Panc1 (cell line): ENCODE results near the gene GOLGA8A. TPM values are rescaled to one million over a fixed set of nuclear protein-coding genes. Genes with fewer than 3 reads are reported as not detected.

Experiments
- ATAC-seq: fragments of 200-7000 bp; cut with Tn5 transposase; 2 replicates; pipeline ENCODE4 v1.9.1; 2020; ENCODE audit warnings: mild to moderate bottlenecking, moderate library complexity
- BruUV-seq: library from RNA; stranded (reverse); fragments of 400-500 nt; replicated peaks from 2 replicates; lab custom pipeline; 2021; lab: Mats Ljungman, UMichigan
- CTCF ChIA-PET: fragments of 300-600 bp; sonication (Branson Sonifier 250); formaldehyde crosslinking; loops from one replicate; lab custom pipeline; 2022; ENCODE audit warnings: antibody characterized with exemption; lab: Charles Lee
- POLR2A ChIA-PET: fragments of 300-600 bp; sonication (Branson Sonifier 250); formaldehyde crosslinking; loops from one replicate; lab custom pipeline; 2022; ENCODE audit warnings: antibody characterized with exemption; lab: Charles Lee
- DNase-seq: peaks from one replicate; pipeline ENCODE4 v3.0.0-alpha.2; 2010; ENCODE audit warnings: low read depth, low spot score
- H3K27ac ChIP-seq: 2 replicates; pipeline ENCODE4 v1.5.1; 2011; ENCODE audit warnings: mild to moderate bottlenecking, low read length, inconsistent platforms
- H3K27me3 ChIP-seq: fragments of 200-500 bp; sonication (Bioruptor generic); 2 replicates; pipeline ENCODE4 v1.6.0; 2014; ENCODE audit warnings: low read length, inconsistent platforms; ENCODE audit not compliant: control insufficient read depth, insufficient read depth
- H3K36me3 ChIP-seq: fragments of 200-500 bp; sonication (Bioruptor generic); 2 replicates; pipeline ENCODE4 v1.5.1; 2014; ENCODE audit warnings: inconsistent platforms, mild to moderate bottlenecking, low read length, moderate library complexity; ENCODE audit not compliant: control insufficient read depth, insufficient read depth
- H3K4me1 ChIP-seq: 2 replicates; pipeline ENCODE4 v1.5.1; 2011; ENCODE audit warnings: inconsistent platforms, mild to moderate bottlenecking, low read length, moderate library complexity; ENCODE audit not compliant: control insufficient read depth, insufficient read depth
- H3K4me3 ChIP-seq, 2 experiments: 2 replicates each; pipeline ENCODE4 v1.5.1; 2011 to 2012; ENCODE audit warnings: low read depth in 2 of 2, low read length in 2 of 2, mild to moderate bottlenecking in 2 of 2, inconsistent platforms in 1 of 2, moderate library complexity in 1 of 2
- H3K9me3 ChIP-seq: fragments of 200-500 bp; sonication (Bioruptor generic); 2 replicates; pipeline ENCODE4 v1.5.1; 2014; ENCODE audit warnings: low read depth, mild to moderate bottlenecking, inconsistent platforms, low read length, moderate library complexity; ENCODE audit not compliant: control insufficient read depth, insufficient read depth
- POLR2AphosphoS5 ChIP-seq: IDR thresholded peaks from 2 replicates; pipeline ENCODE4 v1.6.1; 2012; ENCODE audit warnings: mild to moderate bottlenecking, low read depth, low read length, moderate library complexity
- SIN3A ChIP-seq: IDR thresholded peaks from 2 replicates; pipeline ENCODE4 v1.6.1; 2012; ENCODE audit warnings: low read depth, mild to moderate bottlenecking, low read length, moderate library complexity, borderline replicate concordance; ENCODE audit not compliant: insufficient read depth
- TCF7L2 ChIP-seq: IDR thresholded peaks from 2 replicates; pipeline ENCODE4 v1.6.1; 2011; ENCODE audit warnings: mild to moderate bottlenecking, low read depth, low read length, inconsistent platforms
- in situ Hi-C: cut with HindIII; loops from 2 replicates; pipeline ENCODE4 v1.10.0; 2016; ENCODE audit warnings: low sequenced_read_pairs, low pct_unique_long_range_greater_than_20kb
- intact Hi-C: fragments of 100-400 bp; cut with micrococcal nuclease; formaldehyde crosslinking; loops from one replicate; pipeline ENCODE4 v1.10.0; 2022; ENCODE audit not compliant: unreplicated experiment
- total RNA-seq: library from RNA; stranded (reverse); gene quantifications from one replicate; pipeline ENCODE4 v1.2.1, GENCODE V29; 2021; ENCODE audit not compliant: unreplicated experiment
- TF ChIP-seq, protein P1 (sequence below), 2 experiments: IDR thresholded peaks; 2 replicates each; pipeline ENCODE4 v1.6.1; 2011 to 2012; ENCODE audit warnings: low read depth in 2 of 2, control low read depth in 1 of 2, low read length in 1 of 2, mild to moderate bottlenecking in 1 of 2, moderate library complexity in 1 of 2; ENCODE audit not compliant: insufficient read depth in 1 of 2
- TF ChIP-seq, protein P2 (sequence below): fragments of 450-650 bp; IDR thresholded peaks from 2 replicates; pipeline ENCODE4 v1.5.1; 2017; ENCODE audit warnings: mild to moderate bottlenecking

The GOLGA8A gene
- total RNA-seq, 1 experiment from 2014 or later = 99.1 TPM

GRCh38 chr15:34436126-34436955 is 1.3 kb downstream of the GOLGA8A start:
- Histone ChIP-seq H3K4me3 (peak overlapping the region; percentile 62 to 65), H3K4me1 (peaks cover 8% of the 10 kb centered on the region; the same call in 1 of the 2 replicates), H3K36me3 (peaks cover 2% of the 10 kb centered on the region; the same call in 1 of the 2 replicates), H3K27me3 (no peaks in the 10 kb centered on the region), H3K27ac (peak overlapping the region; percentile 32), H3K9me3 (no peaks in the 10 kb centered on the region)
- ChIA-PET POLR2A (no interaction called here), CTCF (no interaction called here)
- intact Hi-C loops (no loop called here), in situ Hi-C loops (no loop called here)
- TF ChIP-seq POLR2AphosphoS5 (no peak), TCF7L2 (no peak), SIN3A (no peak)
- TF ChIP-seq, protein P1, sequence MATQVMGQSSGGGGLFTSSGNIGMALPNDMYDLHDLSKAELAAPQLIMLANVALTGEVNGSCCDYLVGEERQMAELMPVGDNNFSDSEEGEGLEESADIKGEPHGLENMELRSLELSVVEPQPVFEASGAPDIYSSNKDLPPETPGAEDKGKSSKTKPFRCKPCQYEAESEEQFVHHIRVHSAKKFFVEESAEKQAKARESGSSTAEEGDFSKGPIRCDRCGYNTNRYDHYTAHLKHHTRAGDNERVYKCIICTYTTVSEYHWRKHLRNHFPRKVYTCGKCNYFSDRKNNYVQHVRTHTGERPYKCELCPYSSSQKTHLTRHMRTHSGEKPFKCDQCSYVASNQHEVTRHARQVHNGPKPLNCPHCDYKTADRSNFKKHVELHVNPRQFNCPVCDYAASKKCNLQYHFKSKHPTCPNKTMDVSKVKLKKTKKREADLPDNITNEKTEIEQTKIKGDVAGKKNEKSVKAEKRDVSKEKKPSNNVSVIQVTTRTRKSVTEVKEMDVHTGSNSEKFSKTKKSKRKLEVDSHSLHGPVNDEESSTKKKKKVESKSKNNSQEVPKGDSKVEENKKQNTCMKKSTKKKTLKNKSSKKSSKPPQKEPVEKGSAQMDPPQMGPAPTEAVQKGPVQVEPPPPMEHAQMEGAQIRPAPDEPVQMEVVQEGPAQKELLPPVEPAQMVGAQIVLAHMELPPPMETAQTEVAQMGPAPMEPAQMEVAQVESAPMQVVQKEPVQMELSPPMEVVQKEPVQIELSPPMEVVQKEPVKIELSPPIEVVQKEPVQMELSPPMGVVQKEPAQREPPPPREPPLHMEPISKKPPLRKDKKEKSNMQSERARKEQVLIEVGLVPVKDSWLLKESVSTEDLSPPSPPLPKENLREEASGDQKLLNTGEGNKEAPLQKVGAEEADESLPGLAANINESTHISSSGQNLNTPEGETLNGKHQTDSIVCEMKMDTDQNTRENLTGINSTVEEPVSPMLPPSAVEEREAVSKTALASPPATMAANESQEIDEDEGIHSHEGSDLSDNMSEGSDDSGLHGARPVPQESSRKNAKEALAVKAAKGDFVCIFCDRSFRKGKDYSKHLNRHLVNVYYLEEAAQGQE (IDR thresholded peaks at IDR 0.05; ENCODE audit: insufficient read depth in 1 of 2, low read depth in 2 of 2, low read length in 1 of 2) = no peak
- TF ChIP-seq, protein P2, sequence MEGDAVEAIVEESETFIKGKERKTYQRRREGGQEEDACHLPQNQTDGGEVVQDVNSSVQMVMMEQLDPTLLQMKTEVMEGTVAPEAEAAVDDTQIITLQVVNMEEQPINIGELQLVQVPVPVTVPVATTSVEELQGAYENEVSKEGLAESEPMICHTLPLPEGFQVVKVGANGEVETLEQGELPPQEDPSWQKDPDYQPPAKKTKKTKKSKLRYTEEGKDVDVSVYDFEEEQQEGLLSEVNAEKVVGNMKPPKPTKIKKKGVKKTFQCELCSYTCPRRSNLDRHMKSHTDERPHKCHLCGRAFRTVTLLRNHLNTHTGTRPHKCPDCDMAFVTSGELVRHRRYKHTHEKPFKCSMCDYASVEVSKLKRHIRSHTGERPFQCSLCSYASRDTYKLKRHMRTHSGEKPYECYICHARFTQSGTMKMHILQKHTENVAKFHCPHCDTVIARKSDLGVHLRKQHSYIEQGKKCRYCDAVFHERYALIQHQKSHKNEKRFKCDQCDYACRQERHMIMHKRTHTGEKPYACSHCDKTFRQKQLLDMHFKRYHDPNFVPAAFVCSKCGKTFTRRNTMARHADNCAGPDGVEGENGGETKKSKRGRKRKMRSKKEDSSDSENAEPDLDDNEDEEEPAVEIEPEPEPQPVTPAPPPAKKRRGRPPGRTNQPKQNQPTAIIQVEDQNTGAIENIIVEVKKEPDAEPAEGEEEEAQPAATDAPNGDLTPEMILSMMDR = no peak
- DNase-seq (no peak), ATAC-seq (peak; percentile 42)
- BruUV-seq = no TSS peak

GRCh38 chr15:34435658-34436057 is 1.9 kb downstream of the GOLGA8A start:
- no TSS peak for BruUV-seq
- intact Hi-C loops = no loop called here

More at GRCh38 chr15:34435658-34436057, 1.9 kb downstream of the GOLGA8A start:
- H3K9me3 ChIP-seq = no peaks in the 10 kb centered on the region
- no peaks in the 10 kb centered on the region for H3K27me3 ChIP-seq
- peak overlapping the region; percentile 62 to 65; a peak in 2 of 4 replicates for H3K4me3 ChIP-seq
- peaks cover 2% of the 10 kb centered on the region; the same call in 1 of the 2 replicates for H3K36me3 ChIP-seq
- ATAC-seq (no peak), DNase-seq (no peak)
- H3K4me1 ChIP-seq = peaks cover 8% of the 10 kb centered on the region; the same call in 1 of the 2 replicates
- H3K27ac ChIP-seq = no peak overlapping the region; the same call in 1 of the 2 replicates
- POLR2A ChIA-PET = no interaction called here
- in situ Hi-C loops = no loop called here
- TF ChIP-seq, protein P1 (IDR thresholded peaks at IDR 0.05; ENCODE audit: insufficient read depth in 1 of 2, low read depth in 2 of 2, low read length in 1 of 2) = no peak
- TF ChIP-seq, protein P2 = no peak
- TF ChIP-seq SIN3A (no peak), POLR2AphosphoS5 (no peak), TCF7L2 (no peak)
- CTCF ChIA-PET = no interaction called here
